Right atrium auricular region (tissue), 2 donors: ENCODE data around the gene SELENOS. TPM values are rescaled to one million over a fixed set of nuclear protein-coding genes. Genes with fewer than 3 reads are reported as not detected.

Experiments
- DNase-seq: peaks from one replicate; pipeline ENCODE4 v3.0.0-alpha.2; 2019; ENCODE audit warnings: low spot score
- H3K27ac ChIP-seq, 2 donors: fragments of 200-600 bp; sonication (generic); 1 replicate in 1 of 2; 2 replicates in 1 of 2; pipeline ENCODE4 v1.5.1; 2016 to 2019
- H3K27me3 ChIP-seq, 2 donors: fragments of 200-600 bp; sonication (generic); one replicate each; pipeline versions ENCODE4 v1.5.1 to v1.6.0; 2017 to 2019
- H3K36me3 ChIP-seq: fragments of 200-600 bp; sonication (generic); one replicate; pipeline ENCODE4 v1.5.1; 2016
- H3K4me1 ChIP-seq, 2 donors: fragments of 200-600 bp; sonication (generic); one replicate each; pipeline versions ENCODE4 v1.5.1 to v1.6.0; 2017 to 2019
- H3K4me3 ChIP-seq, 2 donors: fragments of 200-600 bp; sonication (generic); 1 replicate in 1 of 2; 2 replicates in 1 of 2; pipeline ENCODE4 v1.5.1; 2017 to 2019; ENCODE audit warnings: mild to moderate bottlenecking in 1 of 2, moderate library complexity in 1 of 2
- H3K9me3 ChIP-seq, 2 donors: fragments of 200-600 bp; sonication (generic); one replicate each; pipeline ENCODE4 v1.5.1; 2019
- total RNA-seq, 2 donors: library from RNA; depleted of rRNA; stranded (reverse); fragments of >200 nt; gene quantifications; one replicate each; pipeline ENCODE4 v1.1.0, GENCODE V29; 2016
- TF ChIP-seq, protein P1 (sequence below), 2 donors: fragments of 200-600 bp; sonication (generic); IDR thresholded peaks; one replicate each; pipeline ENCODE4 v1.5.1; 2019; ENCODE audit warnings: antibody characterized with exemption in 2 of 2

Gene SELENOS
- total RNA-seq, 2 donors from 2014 or later = 52.4 to 60.6 TPM

DNA sequence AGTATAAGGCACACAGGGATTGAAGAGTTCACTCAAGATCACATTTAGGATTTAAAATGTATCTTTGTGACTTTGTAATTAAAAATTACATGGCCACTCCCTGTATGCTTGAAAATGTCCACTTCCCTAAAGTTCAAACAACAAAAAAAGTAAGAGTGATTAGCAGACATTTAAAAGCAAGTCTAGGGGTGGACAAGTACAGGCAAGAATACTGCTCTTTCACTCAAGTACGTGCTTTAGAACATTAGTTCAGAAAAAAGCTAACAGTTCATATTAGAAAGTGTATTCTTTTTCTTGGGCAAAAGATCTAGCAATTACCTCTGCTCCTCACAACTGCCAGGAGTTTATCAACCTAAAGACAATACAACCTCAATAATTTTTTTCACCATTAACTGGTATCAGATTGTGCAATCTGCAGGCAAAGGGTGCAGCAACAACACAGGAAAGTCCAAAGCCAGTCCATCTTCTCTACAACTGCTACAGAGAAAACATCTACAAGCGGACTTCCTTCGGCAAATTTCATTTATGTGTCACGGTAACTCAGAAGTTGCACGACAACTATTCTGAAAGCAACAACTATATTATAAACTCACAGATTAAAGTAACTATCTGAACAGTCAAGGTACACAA is 43.5 kb downstream of the SELENOS start:
- Histone ChIP-seq H3K27me3 (no peaks in the 10 kb centered on the region), H3K4me3 (no peak overlapping the region), H3K9me3 (peaks cover 0 to 4% of the 10 kb centered on the region in 2 donors), H3K4me1 (peaks cover 0 to 18% of the 10 kb centered on the region in 2 donors), H3K27ac (no peak overlapping the region), H3K36me3 (peaks cover 22% of the 10 kb centered on the region)
- TF ChIP-seq, protein P1, sequence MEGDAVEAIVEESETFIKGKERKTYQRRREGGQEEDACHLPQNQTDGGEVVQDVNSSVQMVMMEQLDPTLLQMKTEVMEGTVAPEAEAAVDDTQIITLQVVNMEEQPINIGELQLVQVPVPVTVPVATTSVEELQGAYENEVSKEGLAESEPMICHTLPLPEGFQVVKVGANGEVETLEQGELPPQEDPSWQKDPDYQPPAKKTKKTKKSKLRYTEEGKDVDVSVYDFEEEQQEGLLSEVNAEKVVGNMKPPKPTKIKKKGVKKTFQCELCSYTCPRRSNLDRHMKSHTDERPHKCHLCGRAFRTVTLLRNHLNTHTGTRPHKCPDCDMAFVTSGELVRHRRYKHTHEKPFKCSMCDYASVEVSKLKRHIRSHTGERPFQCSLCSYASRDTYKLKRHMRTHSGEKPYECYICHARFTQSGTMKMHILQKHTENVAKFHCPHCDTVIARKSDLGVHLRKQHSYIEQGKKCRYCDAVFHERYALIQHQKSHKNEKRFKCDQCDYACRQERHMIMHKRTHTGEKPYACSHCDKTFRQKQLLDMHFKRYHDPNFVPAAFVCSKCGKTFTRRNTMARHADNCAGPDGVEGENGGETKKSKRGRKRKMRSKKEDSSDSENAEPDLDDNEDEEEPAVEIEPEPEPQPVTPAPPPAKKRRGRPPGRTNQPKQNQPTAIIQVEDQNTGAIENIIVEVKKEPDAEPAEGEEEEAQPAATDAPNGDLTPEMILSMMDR (IDR thresholded peaks at IDR 0.05) = no peak
- no peak for DNase-seq

DNA sequence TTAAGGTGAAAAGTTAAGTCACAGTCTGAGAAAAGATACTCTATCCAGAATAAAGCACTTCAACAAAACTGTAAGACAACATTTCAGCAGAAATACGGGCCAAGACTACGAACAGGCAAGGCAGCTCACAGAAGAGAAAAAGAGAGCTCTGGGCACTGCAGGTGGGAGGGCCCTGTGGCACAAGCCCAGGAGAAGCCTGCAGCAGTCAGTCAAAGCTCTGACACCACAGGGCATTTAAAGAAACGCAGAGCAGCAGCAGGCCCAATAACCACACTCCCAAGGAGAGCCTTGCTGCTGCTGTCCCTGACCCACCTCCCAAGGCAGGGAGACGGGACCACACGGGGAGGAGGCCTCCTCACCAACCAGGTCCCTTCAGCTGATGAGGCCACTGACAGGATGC is 44.6 kb downstream of the SELENOS start:
- no peak overlapping the region for H3K27ac ChIP-seq
- peaks cover 22% of the 10 kb centered on the region for H3K36me3 ChIP-seq
- DNase-seq = no peak
- H3K4me1 ChIP-seq = peaks cover 0 to 18% of the 10 kb centered on the region in 2 donors
- TF ChIP-seq, protein P1 (IDR thresholded peaks at IDR 0.05) = no peak
- peaks cover 0 to 13% of the 10 kb centered on the region in 2 donors for H3K9me3 ChIP-seq
- no peak overlapping the region for H3K4me3 ChIP-seq
- H3K27me3 ChIP-seq = no peaks in the 10 kb centered on the region

DNA sequence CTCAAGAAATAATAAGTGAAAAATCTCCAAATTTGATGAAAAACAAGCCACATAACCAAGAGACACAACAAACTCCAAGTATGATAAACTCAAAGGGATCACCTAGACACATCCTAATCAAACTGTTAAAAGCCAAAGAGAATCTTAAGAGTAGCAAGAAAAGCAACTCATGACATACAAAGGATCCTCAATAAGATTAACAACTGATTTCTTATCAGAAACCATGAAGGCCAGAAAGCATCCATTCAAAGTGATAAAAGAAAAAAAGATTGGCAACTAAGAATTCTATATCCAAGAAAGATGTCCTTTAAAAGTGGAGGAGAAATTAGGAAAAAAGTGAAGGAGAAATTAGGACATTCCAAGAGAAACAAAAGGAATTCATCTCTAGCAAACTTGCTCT is 49.0 kb downstream of the SELENOS start:
- H3K27ac ChIP-seq = no peak overlapping the region

DNA sequence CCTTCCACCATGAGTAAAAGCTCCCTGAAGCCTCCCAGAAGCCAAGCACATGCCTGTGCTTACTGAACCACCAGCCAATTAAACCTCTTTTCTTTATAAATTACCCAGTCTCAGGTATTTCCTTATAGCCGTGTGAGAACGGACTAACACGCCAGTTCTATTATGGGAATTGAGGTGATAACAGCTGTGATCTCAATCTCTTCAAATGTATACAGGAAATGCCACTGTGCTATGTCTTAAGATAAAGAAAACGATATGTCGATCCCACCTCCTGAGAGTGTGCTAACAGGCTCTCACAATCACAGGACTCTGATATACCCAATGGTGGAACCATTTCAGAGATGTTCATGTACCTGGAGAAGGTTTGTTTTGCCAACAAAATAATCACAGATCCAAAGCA is 51.6 kb downstream of the SELENOS start:
- TF ChIP-seq, protein P1 (IDR thresholded peaks at IDR 0.05) = no peak
- Histone ChIP-seq H3K36me3 (no peaks in the 10 kb centered on the region), H3K4me3 (no peak overlapping the region), H3K27me3 (no peaks in the 10 kb centered on the region), H3K9me3 (peaks cover 0 to 13% of the 10 kb centered on the region in 2 donors), H3K27ac (no peak overlapping the region), H3K4me1 (peaks cover 0 to 33% of the 10 kb centered on the region in 2 donors)
- no peak for DNase-seq

More for the DNA sequence above, 49.0 kb downstream of the SELENOS start:
- Histone ChIP-seq H3K9me3 (peaks cover 0 to 13% of the 10 kb centered on the region in 2 donors), H3K4me3 (no peak overlapping the region), H3K27me3 (no peaks in the 10 kb centered on the region), H3K36me3 (peaks cover under 1% of the 10 kb centered on the region), H3K4me1 (peaks cover 0 to 26% of the 10 kb centered on the region in 2 donors)
- TF ChIP-seq, protein P1 (IDR thresholded peaks at IDR 0.05) = no peak
- no peak for DNase-seq

Other genes with a start within 250 kb of the SELENOS start
- gene CHSY1, start 25.4 kb downstream of the SELENOS start, total RNA-seq = 10 to 100 TPM; 23.1 to 26.1 TPM
- gene SNRPA1, start 17.8 kb upstream of the SELENOS start, total RNA-seq = 10 to 100 TPM; 21.4 to 24.9 TPM
- gene PCSK6, start 212.2 kb upstream of the SELENOS start, total RNA-seq = 10 to 100 TPM; 14.4 to 19.9 TPM